A549 (cell line): Measurements from ENCODE around the gene PAX3. TPM values are rescaled to one million over a fixed set of nuclear protein-coding genes. Genes with fewer than 3 reads are reported as not detected.

Experiments
- ATAC-seq, 2 experiments: fragments of 200-7000 bp in 1 of 2; fragments of >200 bp in 1 of 2; cut with Nextera tagmentation in 1 of 2; cut with Tn5 transposase in 1 of 2; 3 replicates each; pipeline versions ENCODE4 v1.8.0 to v1.9.1; 2018 to 2020; ENCODE audit warnings: mild to moderate bottlenecking in 1 of 2, moderate library complexity in 1 of 2
- CTCF ChIA-PET: fragments of 300-600 bp; sonication (Branson Sonifier 250); formaldehyde crosslinking; extraction: SDS; loops from one replicate; lab custom pipeline; 2021; ENCODE audit warnings: antibody characterized with exemption, inconsistent platforms; lab: Yijun Ruan, JAX
- POLR2A ChIA-PET: fragments of 350-600 bp; formaldehyde crosslinking; extraction: SDS; loops from one replicate; lab custom pipeline; 2021; ENCODE audit warnings: antibody characterized with exemption, inconsistent platforms; lab: Yijun Ruan, JAX
- DNase-seq, 2 experiments: peaks; one replicate each; pipeline versions ENCODE4 v3.0.0 to v3.0.0-alpha.2; 2011 to 2016; ENCODE audit warnings: low read depth in 1 of 2, low spot score in 1 of 2
- FAIRE-seq: peaks from 2 replicates; lab custom pipeline; 2011; peaks lifted over from hg19 to GRCh38; lab: Jason Lieb, UNC
- H3K27ac ChIP-seq, 2 experiments: fragments of >200 bp; sonication (Bioruptor Twin); formaldehyde crosslinking; 3 replicates each; pipeline ENCODE4 v1.5.1; 2016 to 2017
- H3K4me1 ChIP-seq: fragments of >200 bp; sonication (Bioruptor Twin); formaldehyde crosslinking; 3 replicates; pipeline ENCODE4 v1.6.1; 2016
- H3K4me2 ChIP-seq: fragments of >200 bp; sonication (Bioruptor Twin); formaldehyde crosslinking; 3 replicates; pipeline ENCODE4 v1.6.1; 2016
- H3K4me3 ChIP-seq: fragments of >200 bp; sonication (Bioruptor Twin); formaldehyde crosslinking; 3 replicates; pipeline ENCODE4 v1.5.1; 2016
- H3K9me3 ChIP-seq: fragments of >200 bp; sonication (Bioruptor Twin); formaldehyde crosslinking; 3 replicates; pipeline ENCODE4 v1.6.1; 2016
- BCL3 ChIP-seq: fragments of >200 bp; sonication (Bioruptor Twin); formaldehyde crosslinking; IDR thresholded peaks from 3 replicates; pipeline ENCODE4 v1.6.1; 2016
- CEBPB ChIP-seq, 2 experiments: fragments of >200 bp in 1 of 2; sonication (Bioruptor Twin) in 1 of 2; formaldehyde crosslinking in 1 of 2; IDR thresholded peaks; 2 replicates each; pipeline ENCODE4 v1.6.1; 2012 to 2016
- EHF ChIP-seq: fragments of 250-450 bp; sonication (Bioruptor Pico); IDR thresholded peaks from 2 replicates; pipeline ENCODE4 v1.5.0; 2020; ENCODE audit warnings: mild to moderate bottlenecking
- FOSB ChIP-seq: fragments of 250-450 bp; sonication (Bioruptor Pico); IDR thresholded peaks from 2 replicates; pipeline ENCODE4 v1.5.0; 2020; ENCODE audit warnings: mild to moderate bottlenecking, moderate library complexity
- FOSL2 ChIP-seq, 2 experiments: fragments of 450-650 bp in 1 of 2; fragments of >200 bp in 1 of 2; sonication (Bioruptor Twin) in 1 of 2; formaldehyde crosslinking; IDR thresholded peaks; 2 replicates each; pipeline versions ENCODE4 v1.5.0 to v1.6.1; 2016 to 2020; ENCODE audit warnings: mild to moderate bottlenecking in 1 of 2, moderate library complexity in 1 of 2
- HEYL ChIP-seq: fragments of 250-450 bp; sonication (Bioruptor Pico); IDR thresholded peaks from 2 replicates; pipeline ENCODE4 v1.8.0; 2021; ENCODE audit warnings: mild to moderate bottlenecking, moderate library complexity
- HOXB13 ChIP-seq: fragments of 250-450 bp; sonication (Bioruptor Pico); IDR thresholded peaks from 2 replicates; pipeline ENCODE4 v1.5.0; 2020; ENCODE audit warnings: low read depth, mild to moderate bottlenecking, moderate library complexity
- KDM1A ChIP-seq: fragments of 200-600 bp; sonication (generic); IDR thresholded peaks from 2 replicates; pipeline ENCODE4 v1.6.1; 2016; ENCODE audit warnings: low read depth, mild to moderate bottlenecking
- MAFK ChIP-seq: fragments of 450-650 bp; IDR thresholded peaks from 2 replicates; pipeline ENCODE4 v1.6.1; 2014; ENCODE audit not compliant: partially characterized antibody
- SMC3 ChIP-seq: fragments of >200 bp; sonication (Bioruptor Twin); formaldehyde crosslinking; IDR thresholded peaks from 3 replicates; pipeline ENCODE4 v1.6.1; 2018; ENCODE audit warnings: inconsistent platforms
- TFCP2L1 ChIP-seq: fragments of 250-450 bp; sonication (Bioruptor Pico); IDR thresholded peaks from 2 replicates; pipeline ENCODE4 v1.5.0; 2021; ENCODE audit warnings: mild to moderate bottlenecking
- TP53 ChIP-seq: fragments of 250-450 bp; sonication (Bioruptor Pico); IDR thresholded peaks from 2 replicates; pipeline ENCODE4 v1.5.0; 2021; ENCODE audit warnings: mild to moderate bottlenecking, moderate library complexity
- USF2 ChIP-seq: fragments of 450-650 bp; IDR thresholded peaks from 2 replicates; pipeline ENCODE4 v1.6.1; 2014; ENCODE audit warnings: antibody characterized with exemption
- ZC3H11A ChIP-seq: fragments of 450-650 bp; IDR thresholded peaks from 2 replicates; pipeline ENCODE4 v1.6.1; 2014; ENCODE audit warnings: antibody characterized with exemption, mild to moderate bottlenecking
- ZNF302 ChIP-seq: fragments of 250-450 bp; sonication (Bioruptor Pico); IDR thresholded peaks from 2 replicates; pipeline ENCODE4 v1.9.0; 2021; ENCODE audit warnings: inconsistent platforms, mild to moderate bottlenecking, moderate library complexity
- WGBS: methylation state at CpG from one replicate; pipeline ENCODE4 v1.1.6; 2017; ENCODE audit errors: missing lambda C conversion rate; 5-methylcytosine and 5-hydroxymethylcytosine counted together
- polyA plus RNA-seq, 4 experiments: library from polyadenylated mRNA; depleted of rRNA in 3 of 4; stranded (reverse); fragments of >200 nt; fragmentation: RNase III in 1 of 4; extraction: RNeasy Plus Mini Kit Qiagen cat#74134 plus additional on column Dnase treatment in 1 of 4; gene quantifications; 2 replicates in 3 of 4; 3 replicates in 1 of 4; pipeline ENCODE4 v1.2.3, GENCODE V29; 2011 to 2017
- TF ChIP-seq, protein P1 (sequence below): fragments of 150-350 bp; IDR thresholded peaks from 2 replicates; pipeline ENCODE4 v1.6.1; 2014; ENCODE audit warnings: low read depth, mild to moderate bottlenecking, low read length
- TF ChIP-seq, protein P2 (sequence below): fragments of 250-450 bp; sonication (Bioruptor Pico); IDR thresholded peaks from 2 replicates; pipeline ENCODE4 v1.5.0; 2020; ENCODE audit warnings: low read depth, mild to moderate bottlenecking, moderate library complexity
- TF ChIP-seq, protein P3 (sequence below): IDR thresholded peaks from 2 replicates; pipeline ENCODE4 v1.6.1; 2012

PAX3 gene
- polyA plus RNA-seq, 2 of the 4 experiments (the other 2 are of a cell fraction): not detected

GRCh38 chr2:222293660-222294630 lies 4.9 kb downstream of the PAX3 start:
- FAIRE-seq (no peak), ATAC-seq (no peak), DNase-seq (no peak)
- H3K4me2 ChIP-seq: no peak overlapping the region
- POLR2A ChIA-PET: no interaction called here
- 52% methylated on average over 35 of the region's 36 CpGs for WGBS
- no peaks in the 10 kb centered on the region for H3K9me3 ChIP-seq
- TF ChIP-seq, protein P1, sequence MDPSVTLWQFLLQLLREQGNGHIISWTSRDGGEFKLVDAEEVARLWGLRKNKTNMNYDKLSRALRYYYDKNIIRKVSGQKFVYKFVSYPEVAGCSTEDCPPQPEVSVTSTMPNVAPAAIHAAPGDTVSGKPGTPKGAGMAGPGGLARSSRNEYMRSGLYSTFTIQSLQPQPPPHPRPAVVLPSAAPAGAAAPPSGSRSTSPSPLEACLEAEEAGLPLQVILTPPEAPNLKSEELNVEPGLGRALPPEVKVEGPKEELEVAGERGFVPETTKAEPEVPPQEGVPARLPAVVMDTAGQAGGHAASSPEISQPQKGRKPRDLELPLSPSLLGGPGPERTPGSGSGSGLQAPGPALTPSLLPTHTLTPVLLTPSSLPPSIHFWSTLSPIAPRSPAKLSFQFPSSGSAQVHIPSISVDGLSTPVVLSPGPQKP: no peak
- TF ChIP-seq, protein P2, sequence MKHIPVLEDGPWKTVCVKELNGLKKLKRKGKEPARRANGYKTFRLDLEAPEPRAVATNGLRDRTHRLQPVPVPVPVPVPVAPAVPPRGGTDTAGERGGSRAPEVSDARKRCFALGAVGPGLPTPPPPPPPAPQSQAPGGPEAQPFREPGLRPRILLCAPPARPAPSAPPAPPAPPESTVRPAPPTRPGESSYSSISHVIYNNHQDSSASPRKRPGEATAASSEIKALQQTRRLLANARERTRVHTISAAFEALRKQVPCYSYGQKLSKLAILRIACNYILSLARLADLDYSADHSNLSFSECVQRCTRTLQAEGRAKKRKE (CRISPR knock-in tag): no peak
- no peak for TF ChIP-seq FOSB (CRISPR knock-in tag)
- TF ChIP-seq CEBPB (IDR thresholded peaks at IDR 0.05): no peak
- TF ChIP-seq TFCP2L1 (CRISPR knock-in tag): no peak
- no peak for TF ChIP-seq KDM1A
- TF ChIP-seq MAFK: no peak
- no peak for TF ChIP-seq BCL3
- no peak for TF ChIP-seq EHF (CRISPR knock-in tag)
- TF ChIP-seq, protein P3, sequence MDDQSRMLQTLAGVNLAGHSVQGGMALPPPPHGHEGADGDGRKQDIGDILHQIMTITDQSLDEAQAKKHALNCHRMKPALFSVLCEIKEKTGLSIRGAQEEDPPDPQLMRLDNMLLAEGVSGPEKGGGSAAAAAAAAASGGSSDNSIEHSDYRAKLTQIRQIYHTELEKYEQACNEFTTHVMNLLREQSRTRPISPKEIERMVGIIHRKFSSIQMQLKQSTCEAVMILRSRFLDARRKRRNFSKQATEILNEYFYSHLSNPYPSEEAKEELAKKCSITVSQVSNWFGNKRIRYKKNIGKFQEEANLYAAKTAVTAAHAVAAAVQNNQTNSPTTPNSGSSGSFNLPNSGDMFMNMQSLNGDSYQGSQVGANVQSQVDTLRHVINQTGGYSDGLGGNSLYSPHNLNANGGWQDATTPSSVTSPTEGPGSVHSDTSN: no peak
- TF ChIP-seq USF2: no peak
- TF ChIP-seq FOSL2 (IDR thresholded peaks at IDR 0.05): no peak
- no peak for TF ChIP-seq FOSL2 (CRISPR knock-in tag; IDR thresholded peaks at IDR 0.05)
- TF ChIP-seq TP53 (CRISPR knock-in tag): no peak
- TF ChIP-seq HOXB13 (CRISPR knock-in tag): no peak
- no peak for TF ChIP-seq ZC3H11A
- TF ChIP-seq ZNF302: no peak
- TF ChIP-seq SMC3: no peak
- TF ChIP-seq HEYL (CRISPR knock-in tag): no peak
- no peak overlapping the region for H3K27ac ChIP-seq
- CTCF ChIA-PET: no interaction called here
- H3K4me1 ChIP-seq: peaks cover 6% of the 10 kb centered on the region; the same call in 1 of the 3 replicates
- H3K4me3 ChIP-seq: no peak overlapping the region
